ENCODE results near the gene PTPN6.
A peak's percentile ranks its signal among the peaks of the same experiment; 100 is the strongest.

PTPN6 gene

DNA sequence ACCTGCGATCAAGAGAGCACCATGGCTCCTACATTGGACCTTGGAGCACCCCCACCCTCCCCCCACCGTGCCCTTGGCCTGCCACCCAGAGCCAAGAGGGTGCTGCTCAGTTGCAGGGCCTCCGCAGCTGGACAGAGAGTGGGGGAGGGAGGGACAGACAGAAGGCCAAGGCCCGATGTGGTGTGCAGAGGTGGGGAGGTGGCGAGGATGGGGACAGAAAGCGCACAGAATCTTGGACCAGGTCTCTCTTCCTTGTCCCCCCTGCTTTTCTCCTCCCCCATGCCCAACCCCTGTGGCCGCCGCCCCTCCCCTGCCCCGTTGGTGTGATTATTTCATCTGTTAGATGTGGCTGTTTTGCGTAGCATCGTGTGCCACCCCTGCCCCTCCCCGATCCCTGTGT, 9.4 kb upstream of the PTPN6 start:
- peaks cover 10% of the 10 kb centered on the region for H4K20me1 ChIP-seq (ENCODE audit: insufficient read depth, low read length, poor library complexity, severe bottlenecking)
- H3K4me1 ChIP-seq (ENCODE audit: insufficient read depth, low read length, poor library complexity, severe bottlenecking) = peaks cover 39% of the 10 kb centered on the region
- peaks cover 12% of the 10 kb centered on the region for H3F3A ChIP-seq (ENCODE audit: low read depth)
- H3K4me2 ChIP-seq (ENCODE audit: low read depth, low read length, poor library complexity, severe bottlenecking) = no peak overlapping the region
- H3K36me3 ChIP-seq (ENCODE audit: insufficient read depth, low read length) = no peaks in the 10 kb centered on the region
- TF ChIP-seq CTCF (conservative IDR thresholded peaks at IDR 0.05; ENCODE audit: low read length) = no peak
- TF ChIP-seq EZH2phosphoT487 (IDR thresholded peaks at IDR 0.05; ENCODE audit: borderline replicate concordance) = no peak
- H2AFZ ChIP-seq (ENCODE audit: low read length) = no peak overlapping the region
- no peaks in the 10 kb centered on the region for H3K9me3 ChIP-seq (ENCODE audit: insufficient read depth, low read depth, low read length)
- H3K9me2 ChIP-seq (replicated peaks; ENCODE audit: low read depth, low read length) = no peaks in the 10 kb centered on the region
- no peak overlapping the region for H3K4me3 ChIP-seq (ENCODE audit: low read length, poor library complexity, severe bottlenecking)
- peaks cover 30% of the 10 kb centered on the region for H3K79me2 ChIP-seq (ENCODE audit: insufficient read depth, low read length)
- no peak overlapping the region for H3K9ac ChIP-seq (ENCODE audit: low read depth, low read length, poor library complexity, severe bottlenecking)
- H3K27me3 ChIP-seq (ENCODE audit: insufficient read depth, low read length, poor library complexity, severe bottlenecking) = no peaks in the 10 kb centered on the region

- no peak for TF ChIP-seq EZH2phosphoT487 (IDR thresholded peaks at IDR 0.05; ENCODE audit: borderline replicate concordance)
- no peak for TF ChIP-seq CTCF (conservative IDR thresholded peaks at IDR 0.05; ENCODE audit: low read length)
- Histone ChIP-seq H3K79me2 (ENCODE audit: insufficient read depth, low read length) (peaks cover 29% of the 10 kb centered on the region), H3K27me3 (ENCODE audit: insufficient read depth, low read length, poor library complexity, severe bottlenecking) (no peaks in the 10 kb centered on the region), H2AFZ (ENCODE audit: low read length) (no peak overlapping the region), H3K4me3 (ENCODE audit: low read length, poor library complexity, severe bottlenecking) (no peak overlapping the region), H4K20me1 (ENCODE audit: insufficient read depth, low read length, poor library complexity, severe bottlenecking) (peaks cover 6% of the 10 kb centered on the region), H3K9me3 (ENCODE audit: insufficient read depth, low read depth, low read length) (no peaks in the 10 kb centered on the region), H3K9ac (ENCODE audit: low read depth, low read length, poor library complexity, severe bottlenecking) (peak overlapping the region; percentile 99), H3K36me3 (ENCODE audit: insufficient read depth, low read length) (no peaks in the 10 kb centered on the region), H3K9me2 (replicated peaks; ENCODE audit: low read depth, low read length) (no peaks in the 10 kb centered on the region), H3K4me1 (ENCODE audit: insufficient read depth, low read length, poor library complexity, severe bottlenecking) (peaks cover 34% of the 10 kb centered on the region), H3F3A (ENCODE audit: low read depth) (peaks cover 12% of the 10 kb centered on the region), H3K4me2 (ENCODE audit: low read depth, low read length, poor library complexity, severe bottlenecking) (no peak overlapping the region)
Observed at GRCh38 chr12:6942331-6942665, 8.9 kb upstream of the PTPN6 start.

- H3K4me1 ChIP-seq (ENCODE audit: insufficient read depth, low read length, poor library complexity, severe bottlenecking) = peaks cover 32% of the 10 kb centered on the region
- H2AFZ ChIP-seq (ENCODE audit: low read length) = peak overlapping the region; percentile 44; the same call in 1 of the 2 replicates
- H3K9me3 ChIP-seq (ENCODE audit: insufficient read depth, low read depth, low read length) = no peaks in the 10 kb centered on the region
- H3K36me3 ChIP-seq (ENCODE audit: insufficient read depth, low read length) = no peaks in the 10 kb centered on the region
- H3K4me2 ChIP-seq (ENCODE audit: low read depth, low read length, poor library complexity, severe bottlenecking) = peak overlapping the region; percentile 91
- H4K20me1 ChIP-seq (ENCODE audit: insufficient read depth, low read length, poor library complexity, severe bottlenecking) = peaks cover 6% of the 10 kb centered on the region
- H3K9me2 ChIP-seq (replicated peaks; ENCODE audit: low read depth, low read length) = no peaks in the 10 kb centered on the region
- peaks cover 25% of the 10 kb centered on the region for H3K79me2 ChIP-seq (ENCODE audit: insufficient read depth, low read length)
- peak overlapping the region; percentile 99 for H3K9ac ChIP-seq (ENCODE audit: low read depth, low read length, poor library complexity, severe bottlenecking)
- H3K27me3 ChIP-seq (ENCODE audit: insufficient read depth, low read length, poor library complexity, severe bottlenecking) = no peaks in the 10 kb centered on the region
- peak overlapping the region; percentile 89 for H3K4me3 ChIP-seq (ENCODE audit: low read length, poor library complexity, severe bottlenecking)
- TF ChIP-seq CTCF (conservative IDR thresholded peaks at IDR 0.05; ENCODE audit: low read length) = no peak
- no peak for TF ChIP-seq EZH2phosphoT487 (IDR thresholded peaks at IDR 0.05; ENCODE audit: borderline replicate concordance)
- H3F3A ChIP-seq (ENCODE audit: low read depth) = peaks cover 12% of the 10 kb centered on the region
Observed at GRCh38 chr12:6943389-6943721, 7.8 kb upstream of the PTPN6 start.

All from Loucy (cell line).